ENCODE results near the gene SMARCD2.

The SMARCD2 gene

DNA sequence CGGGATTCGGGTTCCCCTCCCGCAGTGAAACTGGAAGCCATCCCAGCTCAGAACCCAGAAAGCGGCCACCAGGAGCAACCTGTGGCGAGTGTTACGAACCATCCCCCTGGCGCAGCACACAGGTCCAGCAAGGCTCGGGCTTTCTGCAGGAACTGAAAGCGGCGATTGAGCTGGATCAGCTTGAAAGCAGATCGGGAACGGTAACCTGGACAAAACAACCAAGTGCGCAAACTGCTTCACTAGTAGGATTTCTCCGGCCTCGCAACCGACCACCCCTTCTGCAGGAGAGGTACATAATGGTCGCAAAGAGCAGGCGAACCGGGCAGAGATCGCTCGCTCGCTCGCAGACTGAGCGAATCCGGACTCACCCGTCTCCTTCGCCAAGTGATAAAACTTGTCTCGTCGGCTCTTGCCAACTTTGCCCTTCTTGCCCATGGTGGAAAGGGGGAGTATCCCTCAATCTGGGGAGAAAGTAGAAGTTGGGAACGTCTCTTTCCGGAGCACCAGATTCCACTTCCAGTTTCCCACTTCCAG is 15.9 kb downstream of the SMARCD2 start:
- peak overlapping the region; percentile 98 for H3K4me3 ChIP-seq (ENCODE audit: low read depth, low read length)
- TF ChIP-seq POLR2A (IDR thresholded peaks at IDR 0.05; ENCODE audit: extremely low read depth, insufficient read length) (no peak), MYC (IDR thresholded peaks at IDR 0.05; ENCODE audit: low read depth, low read length) (no peak)
- TF ChIP-seq, protein P1, sequence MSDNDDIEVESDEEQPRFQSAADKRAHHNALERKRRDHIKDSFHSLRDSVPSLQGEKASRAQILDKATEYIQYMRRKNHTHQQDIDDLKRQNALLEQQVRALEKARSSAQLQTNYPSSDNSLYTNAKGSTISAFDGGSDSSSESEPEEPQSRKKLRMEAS (IDR thresholded peaks at IDR 0.05; ENCODE audit: low read depth, low read length): no peak
- TF ChIP-seq, protein P2, sequence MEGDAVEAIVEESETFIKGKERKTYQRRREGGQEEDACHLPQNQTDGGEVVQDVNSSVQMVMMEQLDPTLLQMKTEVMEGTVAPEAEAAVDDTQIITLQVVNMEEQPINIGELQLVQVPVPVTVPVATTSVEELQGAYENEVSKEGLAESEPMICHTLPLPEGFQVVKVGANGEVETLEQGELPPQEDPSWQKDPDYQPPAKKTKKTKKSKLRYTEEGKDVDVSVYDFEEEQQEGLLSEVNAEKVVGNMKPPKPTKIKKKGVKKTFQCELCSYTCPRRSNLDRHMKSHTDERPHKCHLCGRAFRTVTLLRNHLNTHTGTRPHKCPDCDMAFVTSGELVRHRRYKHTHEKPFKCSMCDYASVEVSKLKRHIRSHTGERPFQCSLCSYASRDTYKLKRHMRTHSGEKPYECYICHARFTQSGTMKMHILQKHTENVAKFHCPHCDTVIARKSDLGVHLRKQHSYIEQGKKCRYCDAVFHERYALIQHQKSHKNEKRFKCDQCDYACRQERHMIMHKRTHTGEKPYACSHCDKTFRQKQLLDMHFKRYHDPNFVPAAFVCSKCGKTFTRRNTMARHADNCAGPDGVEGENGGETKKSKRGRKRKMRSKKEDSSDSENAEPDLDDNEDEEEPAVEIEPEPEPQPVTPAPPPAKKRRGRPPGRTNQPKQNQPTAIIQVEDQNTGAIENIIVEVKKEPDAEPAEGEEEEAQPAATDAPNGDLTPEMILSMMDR (IDR thresholded peaks at IDR 0.05; ENCODE audit: low read depth, low read length): no peak
- no peak for DNase-seq (ENCODE audit: low read depth)

DNA sequence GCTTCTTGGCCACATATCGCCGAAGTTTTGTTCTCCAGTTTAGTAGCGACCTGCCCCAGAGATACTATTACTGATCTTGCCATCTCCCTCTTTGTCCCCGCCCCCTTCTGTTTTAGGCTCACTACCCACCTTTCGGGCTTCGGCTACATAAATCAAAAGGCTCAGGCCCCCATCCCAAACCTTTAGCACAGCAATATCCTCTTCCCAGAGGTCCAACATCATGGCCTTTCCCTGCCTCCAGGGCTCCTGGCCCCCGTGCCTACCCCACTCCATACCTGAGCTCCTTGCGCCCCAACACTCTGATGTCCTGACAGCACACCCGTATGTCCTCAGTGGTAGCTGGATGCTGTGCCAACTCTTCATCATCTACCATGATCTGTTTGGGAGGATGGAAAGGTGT is 18.1 kb downstream of the SMARCD2 start:
- no peak overlapping the region for H3K4me3 ChIP-seq (ENCODE audit: low read depth, low read length)
- no peak for DNase-seq (ENCODE audit: low read depth)
- TF ChIP-seq, protein P2 (IDR thresholded peaks at IDR 0.05; ENCODE audit: low read depth, low read length): no peak
- TF ChIP-seq, protein P1 (IDR thresholded peaks at IDR 0.05; ENCODE audit: low read depth, low read length): no peak
- TF ChIP-seq POLR2A (IDR thresholded peaks at IDR 0.05; ENCODE audit: extremely low read depth, insufficient read length): no peak
- TF ChIP-seq MYC (IDR thresholded peaks at IDR 0.05; ENCODE audit: low read depth, low read length): no peak

DNA sequence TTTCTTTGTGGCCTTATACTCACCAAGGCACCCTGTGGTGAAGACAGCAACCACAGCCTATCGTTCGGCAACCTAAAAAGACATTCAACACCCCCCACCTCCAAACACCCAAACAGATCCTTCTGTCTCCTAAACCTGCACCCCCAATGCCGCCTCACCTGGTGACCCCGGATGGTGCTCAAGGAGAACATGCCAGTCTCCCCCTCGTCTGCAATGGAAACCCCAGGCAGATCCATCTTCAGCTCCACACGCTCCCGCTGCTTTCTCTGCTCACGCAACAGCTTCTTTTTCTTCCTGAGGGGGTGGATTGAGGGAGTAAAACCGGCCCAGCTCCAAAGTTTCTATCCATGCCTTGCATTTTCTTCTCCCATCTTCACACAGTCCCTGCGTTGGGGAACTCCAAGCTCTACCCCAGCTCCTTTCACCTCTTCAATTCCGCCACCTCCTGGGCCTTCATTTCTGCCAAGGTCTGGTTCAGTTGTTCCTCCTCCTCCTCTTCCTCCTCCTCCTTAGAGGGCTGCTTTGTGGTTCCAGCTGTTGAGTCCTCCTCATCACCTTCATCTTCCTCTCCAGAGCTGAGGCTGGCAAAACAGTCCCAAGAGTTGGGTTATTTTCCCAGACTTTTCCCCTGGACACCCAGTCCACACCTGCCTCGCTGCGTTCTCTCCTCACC is 18.7 kb downstream of the SMARCD2 start:
- DNase-seq (ENCODE audit: low read depth): no peak
- TF ChIP-seq, protein P2 (IDR thresholded peaks at IDR 0.05; ENCODE audit: low read depth, low read length): no peak
- TF ChIP-seq, protein P1 (IDR thresholded peaks at IDR 0.05; ENCODE audit: low read depth, low read length): no peak
- TF ChIP-seq POLR2A (IDR thresholded peaks at IDR 0.05; ENCODE audit: extremely low read depth, insufficient read length) (no peak), MYC (IDR thresholded peaks at IDR 0.05; ENCODE audit: low read depth, low read length) (no peak)
- H3K4me3 ChIP-seq (ENCODE audit: low read depth, low read length): no peak overlapping the region

DNA sequence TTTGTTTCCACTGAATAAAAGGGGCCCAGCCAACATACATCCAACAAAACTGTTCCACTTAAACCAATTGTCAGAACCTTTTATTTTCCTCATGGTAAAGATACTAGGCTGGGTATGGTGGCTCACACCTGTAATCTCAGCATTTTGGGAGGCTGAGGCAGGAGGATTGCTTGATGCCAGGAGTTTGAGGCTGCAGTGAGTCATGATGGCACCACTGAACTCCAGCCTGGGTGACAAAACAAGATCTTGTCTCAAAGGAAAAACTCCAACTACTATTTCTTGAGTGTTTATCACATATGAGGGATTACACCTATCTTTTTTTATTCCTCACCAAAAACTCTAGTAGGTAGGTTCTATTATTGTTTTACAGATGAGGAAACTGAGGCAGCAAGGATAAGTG is 19.9 kb downstream of the SMARCD2 start:
- DNase-seq (ENCODE audit: low read depth): no peak
- no peak overlapping the region for H3K4me3 ChIP-seq (ENCODE audit: low read depth, low read length)
- TF ChIP-seq POLR2A (IDR thresholded peaks at IDR 0.05; ENCODE audit: extremely low read depth, insufficient read length): no peak
- no peak for TF ChIP-seq MYC (IDR thresholded peaks at IDR 0.05; ENCODE audit: low read depth, low read length)
- TF ChIP-seq, protein P1 (IDR thresholded peaks at IDR 0.05; ENCODE audit: low read depth, low read length): no peak

DNA sequence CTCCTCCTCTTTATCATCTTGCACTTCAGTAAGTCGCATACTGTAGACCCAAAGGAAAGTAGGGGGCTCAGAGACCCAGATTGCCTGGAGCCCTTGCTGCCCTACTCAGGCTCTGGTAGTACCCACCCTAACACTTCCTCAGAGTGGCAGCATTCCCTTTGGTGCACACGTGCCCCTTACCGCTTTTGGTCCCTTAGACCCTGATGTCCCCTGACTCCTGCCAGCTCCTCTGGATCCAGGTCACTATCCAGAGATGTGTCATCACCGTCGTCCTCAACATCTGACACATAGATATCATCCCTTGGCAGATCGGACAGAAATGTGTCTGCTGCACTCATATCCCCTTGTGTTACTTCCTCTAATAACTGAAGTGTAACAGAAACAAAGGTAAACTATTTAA is 20.7 kb downstream of the SMARCD2 start:
- DNase-seq (ENCODE audit: low read depth): no peak
- H3K4me3 ChIP-seq (ENCODE audit: low read depth, low read length): no peak overlapping the region
- TF ChIP-seq MYC (IDR thresholded peaks at IDR 0.05; ENCODE audit: low read depth, low read length): no peak
- TF ChIP-seq, protein P2 (IDR thresholded peaks at IDR 0.05; ENCODE audit: low read depth, low read length): no peak
- TF ChIP-seq POLR2A (IDR thresholded peaks at IDR 0.05; ENCODE audit: extremely low read depth, insufficient read length): no peak
- TF ChIP-seq, protein P1 (IDR thresholded peaks at IDR 0.05; ENCODE audit: low read depth, low read length): no peak

DNA sequence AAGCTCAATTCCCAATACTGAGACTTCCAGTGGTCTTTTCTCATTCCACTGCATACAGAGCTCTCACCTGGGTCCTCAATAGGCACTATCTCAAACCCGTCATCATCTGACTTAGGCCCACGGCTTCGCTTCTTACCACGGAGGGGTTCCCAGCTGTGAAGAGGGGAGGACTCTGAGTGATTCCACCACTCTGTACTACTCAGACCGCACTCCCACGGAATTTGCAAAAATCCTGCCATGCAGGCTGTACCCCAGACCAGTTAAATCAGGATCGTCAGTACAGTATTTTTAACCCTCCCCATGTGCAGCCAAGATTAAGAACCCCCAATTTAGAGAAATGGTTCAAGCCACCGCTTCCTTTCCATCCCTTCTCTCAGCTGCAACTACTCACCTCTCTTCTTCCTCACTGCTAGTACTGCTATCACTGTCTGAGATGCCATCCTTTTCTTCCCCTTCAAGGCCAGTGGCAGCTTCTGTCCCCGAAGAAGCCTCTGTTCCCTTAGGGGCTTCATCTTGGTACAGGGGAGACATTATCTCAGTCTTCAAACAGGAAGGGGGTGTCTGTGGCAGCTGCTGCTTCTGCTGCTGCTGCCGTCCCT is 21.4 kb downstream of the SMARCD2 start:
- TF ChIP-seq, protein P2 (IDR thresholded peaks at IDR 0.05; ENCODE audit: low read depth, low read length): no peak
- TF ChIP-seq, protein P1 (IDR thresholded peaks at IDR 0.05; ENCODE audit: low read depth, low read length): no peak
- no peak for TF ChIP-seq MYC (IDR thresholded peaks at IDR 0.05; ENCODE audit: low read depth, low read length)
- TF ChIP-seq POLR2A (IDR thresholded peaks at IDR 0.05; ENCODE audit: extremely low read depth, insufficient read length): no peak
- H3K4me3 ChIP-seq (ENCODE audit: low read depth, low read length): no peak overlapping the region
- DNase-seq (ENCODE audit: low read depth): no peak

Measured in NB4 (cell line).